ENCODE data around the gene TTLL11. TPM values are rescaled to one million over a fixed set of nuclear protein-coding genes. Genes with fewer than 3 reads are reported as not detected.

TTLL11 gene
- total RNA-seq, 2 donors from 2014 or later: 11.7 to 11.9 TPM

DNA sequence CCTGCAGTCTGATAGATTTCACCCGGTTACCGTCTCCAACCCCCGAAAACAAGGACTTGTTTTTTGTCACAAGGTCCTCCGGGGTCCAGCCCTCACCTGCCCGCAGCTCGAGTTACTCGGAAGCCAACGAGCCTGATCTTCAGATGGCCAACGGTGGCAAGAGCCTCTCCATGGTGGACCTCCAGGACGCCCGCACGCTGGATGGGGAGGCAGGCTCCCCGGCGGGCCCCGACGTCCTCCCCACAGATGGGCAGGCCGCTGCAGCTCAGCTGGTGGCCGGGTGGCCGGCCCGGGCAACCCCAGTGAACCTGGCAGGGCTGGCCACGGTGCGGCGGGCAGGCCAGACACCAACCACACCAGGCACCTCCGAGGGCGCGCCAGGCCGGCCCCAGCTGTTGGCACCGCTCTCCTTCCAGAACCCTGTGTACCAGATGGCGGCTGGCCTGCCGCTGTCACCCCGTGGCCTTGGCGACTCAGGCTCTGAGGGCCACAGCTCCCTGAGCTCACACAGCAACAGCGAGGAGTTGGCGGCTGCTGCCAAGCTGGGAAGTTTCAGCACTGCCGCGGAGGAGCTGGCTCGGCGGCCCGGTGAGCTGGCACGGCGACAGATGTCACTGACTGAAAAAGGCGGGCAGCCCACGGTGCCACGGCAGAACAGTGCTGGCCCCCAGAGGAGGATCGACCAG is 320.4 kb downstream of the TTLL11 start:
- Histone ChIP-seq H3K4me1 (replicated peaks) (no peaks in the 10 kb centered on the region), H3K4me3 (no peak overlapping the region), H3K9me3 (no peaks in the 10 kb centered on the region), H3K27ac (no peak overlapping the region), H3K36me3 (peaks cover 0 to 15% of the 10 kb centered on the region in 2 donors), H3K27me3 (replicated peaks; ENCODE audit: insufficient read depth) (no peaks in the 10 kb centered on the region)
- 87% methylated on average over 20 of the region's 45 CpGs for WGBS
- intact Hi-C loops (cut with DNase I): no loop called here
- TF ChIP-seq, protein P1, sequence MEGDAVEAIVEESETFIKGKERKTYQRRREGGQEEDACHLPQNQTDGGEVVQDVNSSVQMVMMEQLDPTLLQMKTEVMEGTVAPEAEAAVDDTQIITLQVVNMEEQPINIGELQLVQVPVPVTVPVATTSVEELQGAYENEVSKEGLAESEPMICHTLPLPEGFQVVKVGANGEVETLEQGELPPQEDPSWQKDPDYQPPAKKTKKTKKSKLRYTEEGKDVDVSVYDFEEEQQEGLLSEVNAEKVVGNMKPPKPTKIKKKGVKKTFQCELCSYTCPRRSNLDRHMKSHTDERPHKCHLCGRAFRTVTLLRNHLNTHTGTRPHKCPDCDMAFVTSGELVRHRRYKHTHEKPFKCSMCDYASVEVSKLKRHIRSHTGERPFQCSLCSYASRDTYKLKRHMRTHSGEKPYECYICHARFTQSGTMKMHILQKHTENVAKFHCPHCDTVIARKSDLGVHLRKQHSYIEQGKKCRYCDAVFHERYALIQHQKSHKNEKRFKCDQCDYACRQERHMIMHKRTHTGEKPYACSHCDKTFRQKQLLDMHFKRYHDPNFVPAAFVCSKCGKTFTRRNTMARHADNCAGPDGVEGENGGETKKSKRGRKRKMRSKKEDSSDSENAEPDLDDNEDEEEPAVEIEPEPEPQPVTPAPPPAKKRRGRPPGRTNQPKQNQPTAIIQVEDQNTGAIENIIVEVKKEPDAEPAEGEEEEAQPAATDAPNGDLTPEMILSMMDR (IDR thresholded peaks at IDR 0.05): no peak
- TF ChIP-seq POLR2A (IDR thresholded peaks at IDR 0.05) (no peak), POLR2AphosphoS5 (IDR thresholded peaks at IDR 0.05) (no peak)
- no peak for DNase-seq (ENCODE audit: low spot score)

Small RNA genes lying within 50 kb of the gene (microRNA-seq; reads per million reads assigned to microRNA genes)
- gene MIR4478: not detected

Small RNA genes lying within 50 kb of the gene (small RNA-seq; reads per million reads assigned to genes)
- gene MIR4478: 0 reads per million in 2 donors

Other genes with a start within 250 kb of the TTLL11 start
- gene NDUFA8, start 66.5 kb upstream of the TTLL11 start, total RNA-seq: 10 to 100 TPM; 60.7 to 69.6 TPM
- 1 to 10 TPM in 1 of 2 donors, not detected in 1; 2.1 TPM for gene MORN5, start 66.6 kb upstream of the TTLL11 start, total RNA-seq
- gene LHX6, start 135.6 kb upstream of the TTLL11 start, total RNA-seq: 1 to 10 TPM; 2.7 to 7.3 TPM
- 10 to 100 TPM in 1 of 2 donors, 1 to 10 TPM in 1; 8.8 to 20.3 TPM for gene RBM18, start 171.5 kb upstream of the TTLL11 start, total RNA-seq
- gene MRRF, start 171.6 kb upstream of the TTLL11 start, total RNA-seq: 10 to 100 TPM; 21.1 to 35.4 TPM

Measured in prostate gland (tissue), 2 donors.